KBM-7 (cell line): Measurements from ENCODE around the gene MRPL41.
"Not testable (repeated sequence)": the region's sequence is repeated elsewhere in the genome, so short reads cannot be mapped to it uniquely, and the experiment has no call there.

Source experiments
- DNase-seq: peaks from one replicate; pipeline ENCODE4 v3.0.0-alpha.2; 2015
- in situ Hi-C: fragments of 300-500 bp; cut with MboI; formaldehyde crosslinking; loops from 2 replicates; pipeline ENCODE4 v1.14.3; 2020; ENCODE audit warnings: low sequenced_read_pairs, low pct_unique_long_range_greater_than_20kb, mixed read lengths

MRPL41 gene

DNA sequence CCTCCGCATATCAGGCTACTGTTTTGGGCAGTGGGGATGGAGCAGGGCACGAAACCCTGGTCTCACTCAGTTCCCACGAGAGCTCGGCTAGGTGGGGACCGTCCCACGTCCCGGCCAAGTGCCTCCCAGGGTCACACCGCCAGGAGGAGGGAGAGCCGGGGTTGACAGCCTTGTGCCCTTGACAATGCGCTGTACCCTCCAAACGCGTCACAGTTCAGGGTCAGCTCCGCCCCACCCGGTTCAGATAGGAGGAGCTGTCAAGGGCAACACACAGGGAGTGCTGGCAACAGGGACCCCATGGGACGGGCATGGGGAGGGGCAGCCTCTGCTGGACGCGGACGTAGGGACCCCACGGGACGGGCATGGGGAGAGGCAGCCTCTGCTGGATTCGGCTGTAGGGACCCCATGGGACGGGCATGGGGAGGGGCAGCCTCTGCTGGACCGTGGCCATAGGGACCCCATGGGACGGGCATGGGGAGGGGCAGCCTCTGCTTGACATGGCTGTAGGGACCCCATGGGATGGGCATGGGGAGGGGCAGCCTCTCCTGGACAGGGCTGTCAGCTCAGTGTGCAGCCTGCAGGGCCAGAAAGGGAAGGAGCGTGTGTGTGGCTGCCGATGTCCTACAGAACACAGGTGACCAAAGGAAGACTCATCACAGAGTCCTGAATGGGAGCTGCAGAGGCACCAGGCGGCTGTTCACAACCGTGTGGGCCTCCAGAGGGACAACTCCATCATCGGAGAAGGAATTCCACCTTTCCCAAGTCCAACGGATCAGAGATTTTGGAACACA lies 30.9 kb upstream of the MRPL41 start:
- no peak for DNase-seq
- in situ Hi-C loops: no loop called here

DNA sequence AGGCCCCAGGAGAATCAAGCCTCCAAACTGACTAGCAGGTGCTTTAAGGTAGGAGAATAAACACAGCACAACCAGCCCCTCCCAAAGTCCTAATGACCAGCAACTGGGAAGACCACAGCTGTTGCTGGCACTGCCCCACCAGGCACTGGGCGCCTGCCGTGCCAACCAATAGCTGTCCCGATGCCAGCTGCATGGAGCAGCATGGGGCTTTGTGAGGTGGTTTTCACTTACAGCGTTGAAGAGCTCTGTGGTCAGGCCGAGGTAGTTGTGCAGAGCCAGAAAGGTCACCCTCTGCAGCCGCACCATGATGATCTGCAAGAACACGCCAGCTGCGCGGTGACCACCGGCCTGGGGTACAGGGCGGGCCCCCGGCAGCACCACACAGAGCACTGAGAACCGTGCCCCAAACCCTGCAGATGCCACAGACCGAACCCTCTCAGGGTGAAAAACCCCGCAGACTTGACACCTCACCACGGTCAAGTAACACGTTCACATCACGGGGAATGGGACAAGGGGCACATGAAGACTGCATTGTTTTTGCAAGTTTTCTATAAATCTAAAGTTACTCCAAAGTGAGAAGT lies 30.2 kb upstream of the MRPL41 start:
- DNase-seq: no peak
- in situ Hi-C loops: no loop called here

DNA sequence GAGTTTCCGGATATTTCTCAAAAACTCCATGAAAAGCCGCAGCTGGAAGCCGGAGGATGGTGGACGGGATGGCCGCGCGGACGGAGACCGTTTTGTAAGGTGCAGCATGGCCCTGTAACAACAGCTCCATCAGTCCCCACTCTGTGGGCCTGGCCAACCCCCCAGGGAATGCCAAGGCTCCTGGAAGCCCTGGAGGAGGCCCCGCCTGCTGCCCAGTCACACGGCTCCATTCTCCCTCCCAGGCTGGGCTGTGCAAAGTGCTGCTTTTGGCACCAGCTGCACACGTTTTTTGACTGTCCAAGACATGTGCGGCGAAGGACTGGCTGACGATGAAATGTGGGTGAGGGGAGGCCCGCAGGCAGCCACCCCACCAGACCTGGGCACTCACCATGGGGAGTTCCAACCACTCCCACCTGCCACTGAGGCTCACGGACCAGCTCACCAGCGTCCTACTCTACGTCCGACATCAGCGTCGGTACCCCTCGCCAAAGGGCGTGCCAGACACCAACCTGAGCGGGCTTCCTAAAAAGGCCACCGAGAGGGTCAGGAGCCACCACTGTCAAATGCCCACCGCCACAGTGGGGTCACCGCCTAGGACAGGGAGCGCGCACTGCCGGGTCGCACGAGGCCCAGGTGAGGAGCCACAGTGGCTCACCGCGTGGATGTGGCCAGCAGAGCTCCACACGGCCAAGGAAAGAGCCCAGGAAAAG lies 28.8 kb upstream of the MRPL41 start:
- in situ Hi-C loops: no loop called here

DNA sequence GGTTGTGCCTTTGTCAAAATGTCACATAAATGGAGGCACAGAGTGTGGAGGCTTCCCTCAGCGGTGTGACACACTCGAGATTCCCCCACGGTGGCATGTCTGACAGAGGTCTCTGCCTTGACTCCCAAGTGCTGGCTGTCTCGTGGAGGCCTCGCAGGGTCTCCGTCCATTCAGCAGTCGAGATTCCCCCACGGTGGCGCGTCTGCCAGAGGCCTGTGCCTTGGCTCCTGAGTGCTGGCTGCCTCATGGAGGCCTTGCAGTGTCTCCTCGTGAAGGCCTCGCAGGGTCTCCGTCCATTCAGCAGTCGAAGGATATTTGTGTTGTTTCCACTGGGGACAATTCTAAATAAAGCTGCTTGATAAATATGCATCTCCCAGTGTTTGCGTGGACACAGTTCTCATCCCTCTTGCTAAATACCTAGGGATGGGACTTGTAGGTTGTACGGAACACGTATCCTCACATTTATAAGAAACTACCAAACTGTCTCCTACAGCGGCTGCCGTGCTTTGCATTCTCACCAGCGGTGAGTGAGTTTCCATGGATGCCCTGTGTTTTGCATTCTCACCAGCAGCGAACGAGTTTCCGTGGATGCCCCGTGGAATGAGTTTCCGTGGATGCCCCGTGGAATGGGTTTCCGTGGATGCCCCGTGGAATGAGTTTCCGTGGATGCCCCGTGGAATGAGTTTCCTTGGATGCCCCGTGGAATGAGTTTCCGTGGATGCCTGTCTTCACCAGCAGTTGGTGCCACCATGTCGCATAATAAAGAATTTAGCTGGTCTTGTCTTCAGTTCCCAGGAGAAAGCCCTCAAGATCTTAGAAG lies 27.3 kb upstream of the MRPL41 start:
- no peak for DNase-seq
- in situ Hi-C loops: no loop called here

More for the DNA sequence above, 28.8 kb upstream of the MRPL41 start:
- no peak for DNase-seq

DNA sequence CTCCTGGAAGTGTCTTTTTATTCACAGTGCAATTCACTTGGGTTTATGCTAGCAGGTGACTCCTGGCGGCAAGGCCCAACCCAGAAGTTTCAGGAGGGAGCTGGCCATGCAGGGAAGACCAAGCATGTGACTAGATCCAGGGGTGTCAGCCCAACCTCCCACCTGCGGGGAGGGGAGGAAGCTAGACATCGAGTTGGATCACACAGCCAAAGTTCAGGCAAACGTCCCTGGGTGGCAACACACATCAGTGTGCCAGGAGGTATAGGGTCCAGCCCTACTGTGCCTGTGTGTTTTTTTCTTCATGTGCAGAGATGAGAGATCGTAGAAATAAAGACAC lies 26.7 kb upstream of the MRPL41 start:
- in situ Hi-C loops: no loop called here
- DNase-seq: no peak

DNA sequence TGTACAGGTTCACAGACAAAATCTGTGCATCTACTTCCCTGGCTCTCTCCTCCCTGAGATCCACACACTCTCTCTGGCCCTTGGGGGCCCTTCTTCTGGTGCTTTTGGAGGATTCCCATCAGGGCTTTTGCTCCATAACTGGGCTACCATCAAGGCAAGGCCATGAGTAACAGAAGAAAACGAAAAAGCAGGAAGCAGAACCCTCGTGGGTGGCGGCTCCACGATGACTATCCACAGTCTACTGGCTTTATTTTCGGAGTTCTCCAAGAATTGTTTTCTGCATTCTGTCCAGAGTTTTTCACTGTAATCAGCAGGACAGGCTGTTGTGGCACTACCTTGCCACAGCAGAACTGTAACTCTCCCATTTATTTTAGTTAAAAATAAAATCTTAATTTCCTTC lies 21.3 kb upstream of the MRPL41 start:
- in situ Hi-C loops: no loop called here
- no peak for DNase-seq

DNA sequence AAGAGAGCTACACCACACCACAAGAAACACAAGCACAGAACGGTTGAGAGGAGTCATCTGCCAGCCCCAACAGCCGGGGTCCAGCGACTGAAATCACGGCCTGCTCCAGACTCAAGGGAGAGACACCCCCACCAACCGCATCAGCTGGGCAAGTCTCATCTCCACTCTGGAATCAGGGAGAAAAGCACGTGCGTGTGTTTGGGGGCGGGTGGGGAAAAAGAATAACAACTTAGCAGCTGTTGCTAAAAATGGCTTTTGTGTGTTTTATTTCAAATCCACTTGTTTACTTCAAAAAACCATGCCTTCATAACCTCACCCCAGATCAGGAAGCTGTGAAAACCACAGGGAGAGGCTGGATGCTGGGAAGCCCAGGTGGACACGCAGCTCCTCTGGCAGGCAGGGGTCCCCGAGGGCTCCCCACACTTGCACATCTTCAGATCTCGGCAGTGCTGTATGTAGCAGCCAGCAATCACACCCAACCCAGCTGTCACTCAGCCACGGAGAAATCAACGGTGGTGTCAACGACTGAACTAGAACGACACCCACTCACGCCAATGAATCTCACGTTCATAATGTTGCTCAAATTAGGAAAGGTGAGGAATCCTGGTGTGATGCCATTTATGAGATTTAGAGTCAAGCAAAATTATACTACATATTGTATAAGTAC lies 20.4 kb upstream of the MRPL41 start:
- DNase-seq: no peak
- in situ Hi-C loops: no loop called here

DNA sequence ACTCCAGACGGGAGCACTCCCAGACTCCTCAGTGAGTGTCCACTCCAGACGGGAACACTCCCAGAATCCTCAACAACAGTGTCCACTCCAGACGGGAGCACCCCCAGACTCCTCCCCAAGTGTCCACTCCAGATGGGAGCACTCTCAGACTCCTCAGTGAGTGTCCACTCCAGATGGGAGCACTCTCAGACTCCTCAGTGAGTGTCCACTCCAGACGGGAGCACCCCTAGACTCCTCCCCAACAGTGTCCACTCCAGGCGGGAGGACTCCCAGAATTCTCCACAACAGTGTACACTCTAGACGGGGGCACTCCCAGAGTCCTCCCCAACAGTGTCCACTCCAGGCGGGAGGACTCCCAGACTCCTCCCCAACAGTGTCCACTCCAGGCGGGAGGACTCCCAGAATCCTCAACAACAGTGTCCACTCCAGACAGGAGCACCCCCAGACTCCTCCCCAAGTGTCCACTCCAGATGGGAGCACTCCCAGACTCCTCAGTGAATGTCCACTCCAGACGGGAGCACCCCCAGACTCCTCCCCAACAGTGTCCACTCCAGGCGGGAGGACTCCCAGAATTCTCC lies 18.7 kb upstream of the MRPL41 start:
- DNase-seq, in situ Hi-C loops: not testable (repeated sequence)

DNA sequence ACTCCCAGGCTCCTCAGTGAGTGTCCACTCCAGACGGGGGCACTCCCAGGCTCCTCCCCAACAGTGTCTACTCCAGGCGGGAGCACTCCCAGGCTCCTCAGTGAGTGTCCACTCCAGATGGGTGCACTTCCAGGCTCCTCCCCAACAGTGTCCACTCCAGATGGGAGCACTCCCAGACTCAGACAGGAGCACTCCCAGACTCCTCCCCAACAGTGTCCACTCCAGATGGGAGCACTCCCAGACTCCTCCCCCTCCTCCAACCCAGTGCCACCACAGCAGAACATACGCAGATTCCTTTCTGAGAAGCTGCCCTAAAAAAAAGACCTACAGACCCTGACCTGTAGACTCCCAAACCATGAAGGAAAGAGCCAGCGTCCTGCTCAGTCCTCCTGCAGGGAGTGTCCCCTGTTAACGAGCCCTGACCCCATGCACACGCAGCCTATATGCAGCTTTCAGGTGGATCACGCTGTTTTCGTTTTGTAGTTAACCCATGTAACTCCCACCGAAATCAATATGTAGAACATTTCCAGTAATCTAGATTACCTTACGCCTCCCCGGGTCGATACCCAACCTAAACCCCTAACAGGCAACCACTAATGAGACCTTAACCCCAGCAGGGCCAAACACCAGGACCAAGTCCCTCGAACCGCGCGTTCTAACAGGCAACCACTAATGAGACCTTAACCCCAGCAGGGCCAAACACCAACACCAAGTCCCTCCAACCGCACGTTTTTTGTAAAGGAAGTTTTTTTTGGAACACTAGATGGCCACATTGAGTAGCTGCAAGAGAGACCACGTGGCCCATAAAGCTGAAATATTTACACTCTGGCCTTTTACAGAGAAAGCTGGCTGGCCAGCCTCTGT lies 17.2 kb upstream of the MRPL41 start:
- peak; percentile 85 for DNase-seq
- in situ Hi-C loops: no loop called here

DNA sequence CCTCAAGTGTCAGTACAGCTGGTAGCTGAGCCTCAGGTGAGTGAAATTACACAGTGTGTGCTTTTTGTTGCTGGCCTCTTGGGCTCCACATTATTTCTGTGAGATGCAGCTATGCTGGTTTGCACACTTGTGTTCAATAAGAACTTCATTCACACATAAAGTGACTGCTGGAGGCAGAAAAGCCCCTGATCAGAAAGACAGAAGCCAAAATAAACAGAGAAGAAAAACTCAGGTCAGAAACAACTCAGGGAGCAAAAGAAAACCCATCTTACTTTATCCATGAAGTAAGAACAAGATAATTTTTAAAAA lies 16.6 kb upstream of the MRPL41 start:
- DNase-seq: no peak
- in situ Hi-C loops: no loop called here

DNA sequence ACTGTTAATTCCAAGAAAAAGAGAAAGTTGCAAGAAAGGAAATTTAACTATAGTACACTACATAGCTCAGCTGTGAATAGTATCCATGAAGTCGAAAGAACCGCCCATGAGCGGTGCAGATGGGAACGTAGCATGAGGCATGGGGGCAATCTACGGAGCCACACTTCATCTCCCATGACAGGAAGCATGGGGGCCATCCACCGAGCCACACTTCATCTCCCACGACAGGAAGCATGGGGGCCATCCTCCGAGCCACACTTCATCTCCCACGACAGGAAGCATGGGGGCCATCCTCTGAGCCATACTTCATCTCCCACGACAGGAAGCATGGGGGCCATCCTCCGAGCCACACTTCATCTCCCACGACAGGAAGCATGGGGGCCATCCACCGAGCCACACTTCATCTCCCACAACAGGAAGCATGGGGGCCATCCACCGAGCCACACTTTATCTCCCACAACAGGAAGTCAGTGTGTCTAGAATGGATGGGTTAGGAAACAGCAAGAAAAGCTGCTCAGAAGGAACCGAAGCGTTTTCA lies 15.0 kb upstream of the MRPL41 start:
- in situ Hi-C loops: not testable (repeated sequence)

DNA sequence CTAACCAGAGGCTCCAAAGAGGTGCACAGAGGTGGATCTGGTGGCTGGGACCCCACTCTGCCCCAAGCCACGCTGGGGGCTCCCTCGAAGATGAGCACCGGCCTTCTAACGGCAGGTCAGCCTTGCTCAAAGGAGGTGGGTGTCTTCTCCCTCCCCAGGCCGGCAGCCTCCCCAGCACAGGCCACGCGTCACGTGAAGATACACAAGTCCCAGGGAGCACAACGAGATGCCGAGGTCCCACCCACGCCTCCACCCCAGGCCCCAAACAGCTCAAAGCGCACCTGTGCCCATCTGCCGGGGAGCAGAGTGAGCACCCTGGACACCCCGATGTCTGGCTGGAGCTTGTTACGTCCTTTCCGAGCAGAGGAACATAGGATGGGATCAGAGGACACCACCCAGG lies 13.6 kb upstream of the MRPL41 start:
- in situ Hi-C loops: no loop called here

More for the DNA sequence above, 15.0 kb upstream of the MRPL41 start:
- DNase-seq: peak; percentile 93

DNA sequence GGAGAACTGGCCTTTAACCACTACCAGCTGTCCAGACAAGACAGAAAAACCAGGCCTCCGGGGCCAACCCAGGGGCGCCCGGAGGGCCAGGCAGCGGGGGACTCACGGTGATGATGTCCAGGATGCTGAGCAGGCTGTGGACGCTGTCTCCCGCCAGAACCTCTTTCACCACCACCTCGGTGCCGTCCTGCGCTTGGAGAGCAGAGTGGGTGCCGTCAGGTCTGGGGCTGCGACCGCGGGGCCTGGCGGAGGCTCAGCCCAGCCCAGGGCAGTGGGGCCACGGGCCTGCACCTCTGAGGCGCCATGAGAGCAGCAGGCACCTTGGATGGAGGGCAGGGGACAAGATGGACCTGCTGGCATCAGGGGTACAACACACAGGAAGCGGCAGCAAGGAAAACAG lies 11.1 kb upstream of the MRPL41 start:
- in situ Hi-C loops: no loop called here

More for the DNA sequence above, 13.6 kb upstream of the MRPL41 start:
- no peak for DNase-seq

DNA sequence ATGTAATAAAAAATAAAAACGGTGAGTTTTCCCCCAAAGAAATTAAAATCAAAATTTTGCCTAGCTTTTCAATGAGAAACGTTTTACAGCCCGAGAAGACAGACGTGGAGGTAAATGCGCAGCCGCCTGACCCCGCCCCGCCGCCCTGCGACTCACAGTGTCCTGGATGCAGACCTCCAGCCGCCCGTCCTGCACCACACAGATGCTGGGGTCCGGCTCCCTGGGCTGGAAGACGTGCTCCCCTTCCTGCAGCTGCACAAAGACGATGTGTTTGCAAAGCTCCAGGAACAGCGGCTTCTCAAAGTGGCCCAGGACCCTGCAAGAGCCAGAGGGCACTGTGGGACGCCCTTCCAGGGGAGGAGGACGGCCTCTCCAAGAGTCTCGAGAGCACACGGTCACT lies 9.2 kb upstream of the MRPL41 start:
- DNase-seq: no peak
- in situ Hi-C loops: no loop called here

More for the DNA sequence above, 11.1 kb upstream of the MRPL41 start:
- no peak for DNase-seq

DNA sequence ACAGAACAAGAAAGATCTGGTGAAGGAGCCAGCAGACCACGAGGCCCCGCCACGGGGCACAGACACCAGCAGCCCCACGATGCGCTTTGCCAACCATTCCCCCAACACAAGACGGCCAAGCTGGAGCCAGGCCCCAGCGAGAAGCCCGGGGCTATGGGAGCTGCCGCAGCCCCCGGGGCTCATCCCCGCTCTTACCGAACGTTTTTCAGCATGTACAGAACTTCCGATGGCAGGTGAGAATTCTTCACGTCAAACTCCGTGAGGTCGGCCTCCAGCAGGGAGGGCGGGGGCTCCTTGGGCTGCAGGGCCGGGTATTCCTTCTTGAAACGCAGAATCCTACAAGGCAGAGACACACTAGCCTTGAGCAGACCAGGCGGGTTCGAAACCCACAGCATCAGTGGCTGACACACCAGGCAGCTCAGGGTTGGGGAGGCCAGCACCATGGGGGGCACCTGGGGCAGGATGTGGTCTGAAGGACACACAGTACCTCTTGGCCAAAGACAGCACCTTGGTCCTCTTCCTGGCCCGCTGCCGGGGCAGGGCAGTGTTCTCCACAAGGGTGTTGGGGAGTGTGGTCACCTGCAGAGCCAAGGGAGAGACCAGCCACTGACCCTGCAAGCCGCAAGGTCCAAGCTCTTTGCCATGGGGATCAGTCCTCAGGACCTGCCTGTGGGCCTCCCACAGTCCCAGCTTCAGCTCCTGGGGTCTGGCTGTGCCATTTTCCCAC lies 8.3 kb upstream of the MRPL41 start:
- in situ Hi-C loops: no loop called here
- DNase-seq: no peak

DNA sequence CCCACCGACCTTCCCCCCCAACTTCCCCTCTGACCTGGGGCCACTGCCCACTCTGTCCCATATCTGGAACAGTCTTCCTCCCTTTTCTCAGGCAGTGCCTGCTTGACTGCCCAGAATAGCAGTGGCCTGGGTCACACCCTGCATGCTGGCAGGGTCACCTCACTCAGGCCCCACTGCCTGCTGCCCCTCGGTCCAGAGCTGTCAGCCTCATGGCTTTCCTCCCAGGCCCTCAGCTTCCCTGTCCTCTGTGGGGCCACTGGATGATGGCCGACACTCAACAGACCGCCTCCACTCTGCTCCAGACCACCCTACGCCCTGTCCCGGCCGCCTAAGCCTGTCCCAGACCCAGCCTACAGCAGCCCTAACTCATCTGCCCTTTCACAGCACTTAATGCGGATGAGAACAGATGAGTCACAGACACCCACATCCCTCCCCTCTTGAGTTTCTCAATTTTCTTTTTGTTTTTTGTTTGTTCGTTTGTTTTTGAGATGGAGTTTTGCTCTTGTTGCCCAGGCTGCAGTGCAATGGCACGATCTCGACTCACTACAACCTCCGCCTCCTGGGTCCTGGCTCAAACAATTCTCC lies 7.4 kb upstream of the MRPL41 start:
- in situ Hi-C loops: no loop called here
- DNase-seq: no peak

DNA sequence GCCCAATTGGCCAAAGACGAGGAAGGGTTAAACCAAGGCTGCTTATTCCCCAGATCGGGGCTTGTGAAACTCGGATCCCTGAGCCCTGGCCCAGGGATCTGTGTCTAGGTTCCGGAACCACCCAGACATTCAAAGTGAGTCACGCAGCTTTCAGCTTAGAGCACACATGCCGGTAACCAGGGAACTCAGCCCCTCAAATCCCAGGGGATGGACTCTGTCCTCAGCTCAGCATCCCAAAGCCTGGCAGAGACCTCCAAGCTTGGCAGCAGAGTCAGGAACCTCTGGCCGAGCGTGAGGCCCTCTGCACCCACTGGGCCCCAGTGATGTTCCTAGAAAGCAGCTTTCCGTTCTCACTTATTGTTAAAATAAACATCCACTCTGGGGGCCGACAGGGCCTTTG lies 6.6 kb upstream of the MRPL41 start:
- no peak for DNase-seq
- in situ Hi-C loops: no loop called here
